ENCODE results near the gene DNAJA3.
A peak's percentile ranks its signal among the peaks of the same experiment; 100 is the strongest.

Gene DNAJA3

DNA sequence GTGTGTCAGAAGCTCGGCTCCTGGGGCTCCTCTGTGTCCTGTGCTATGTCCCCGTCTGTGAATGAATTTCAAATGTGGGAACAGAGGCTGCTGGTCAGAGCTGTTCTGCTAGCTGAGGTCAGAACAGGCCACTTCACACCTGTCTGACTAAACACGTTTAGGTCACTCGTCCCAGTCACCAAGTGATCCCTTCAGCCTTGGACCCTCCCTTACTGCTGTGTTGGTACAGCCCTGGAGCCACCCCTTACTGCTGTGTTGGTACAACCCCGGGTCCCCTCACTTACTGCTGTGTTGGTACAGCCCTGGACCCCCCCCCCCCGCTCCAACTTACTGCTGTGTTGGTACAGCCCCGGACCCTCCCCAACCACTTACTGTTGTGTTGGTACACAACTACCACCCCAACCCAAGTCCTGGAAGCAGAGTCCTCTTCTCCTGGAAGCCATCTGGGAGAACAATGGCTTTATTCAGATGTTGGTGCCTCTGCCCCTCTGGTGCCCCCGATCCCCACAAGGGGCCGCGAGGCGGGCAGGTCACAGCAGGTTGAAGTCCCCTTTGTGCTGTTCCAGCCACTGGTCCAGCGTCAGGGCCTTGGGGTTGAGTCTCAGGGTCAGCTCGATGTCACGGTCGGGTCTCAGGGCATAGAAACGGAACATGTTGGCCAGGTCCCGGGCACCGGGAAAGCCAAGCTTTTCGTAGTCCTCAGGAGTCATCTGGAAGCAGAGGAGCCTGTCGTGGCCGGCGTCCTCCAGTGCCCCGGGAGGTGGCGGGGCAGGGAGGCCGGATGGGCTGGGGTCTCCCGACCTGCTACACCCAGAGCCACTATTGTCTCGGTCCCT lies 35.8 kb downstream of the DNAJA3 start:
- WGBS (ENCODE audit: extremely low coverage, insufficient coverage, insufficient read length): no CpG with 5 or more reads among the region's 27 CpGs
- Histone ChIP-seq H2BK12ac (ENCODE audit: low read length) (no peak overlapping the region), H2AK5ac (ENCODE audit: low read length) (no peak overlapping the region), H4K91ac (ENCODE audit: low read depth, low read length) (no peak overlapping the region), H3K14ac (ENCODE audit: low read length) (no peak overlapping the region), H2BK5ac (ENCODE audit: low read depth, low read length, poor library complexity) (no peak overlapping the region), H4K8ac (ENCODE audit: low read depth, low read length) (no peak overlapping the region), H3K27me3 (ENCODE audit: insufficient read depth, low read length) (no peaks in the 10 kb centered on the region), H3K79me1 (ENCODE audit: low read length) (peaks cover 4% of the 10 kb centered on the region), H2BK120ac (ENCODE audit: insufficient read depth, low read length, poor library complexity) (no peak overlapping the region), H2AFZ (ENCODE audit: insufficient read depth, low read length, poor library complexity) (no peak overlapping the region), H3K4me1 (ENCODE audit: control insufficient read depth in 1 of 2, insufficient read depth in 2 of 2, low read length in 2 of 2) (peaks cover 8 to 25% of the 10 kb centered on the region in 2 experiments), H3K27ac (ENCODE audit: low read depth, low read length) (no peak overlapping the region), H3K4me3 (ENCODE audit: low read depth, low read length) (no peak overlapping the region), H3K4me2 (ENCODE audit: low read length) (no peak overlapping the region), H3K23ac (ENCODE audit: low read length) (no peak overlapping the region), H3K18ac (ENCODE audit: low read length) (peak overlapping the region; percentile 9), H3K79me2 (ENCODE audit: control insufficient read depth, insufficient read depth, low read length, poor library complexity) (no peaks in the 10 kb centered on the region), H3K9ac (ENCODE audit: low read length) (no peak overlapping the region), H3K9me3 (ENCODE audit: insufficient read depth, low read depth, low read length) (peaks cover 2% of the 10 kb centered on the region), H3K36me3 (ENCODE audit: control insufficient read depth in 1 of 2, insufficient read depth in 2 of 2, low read length in 2 of 2) (peaks cover 44% of the 10 kb centered on the region in 2 experiments), H3K4ac (ENCODE audit: low read depth, low read length) (no peak overlapping the region), H4K12ac (ENCODE audit: low read depth, low read length) (peak overlapping the region; percentile 2)
- DNase-seq: no peak

DNA sequence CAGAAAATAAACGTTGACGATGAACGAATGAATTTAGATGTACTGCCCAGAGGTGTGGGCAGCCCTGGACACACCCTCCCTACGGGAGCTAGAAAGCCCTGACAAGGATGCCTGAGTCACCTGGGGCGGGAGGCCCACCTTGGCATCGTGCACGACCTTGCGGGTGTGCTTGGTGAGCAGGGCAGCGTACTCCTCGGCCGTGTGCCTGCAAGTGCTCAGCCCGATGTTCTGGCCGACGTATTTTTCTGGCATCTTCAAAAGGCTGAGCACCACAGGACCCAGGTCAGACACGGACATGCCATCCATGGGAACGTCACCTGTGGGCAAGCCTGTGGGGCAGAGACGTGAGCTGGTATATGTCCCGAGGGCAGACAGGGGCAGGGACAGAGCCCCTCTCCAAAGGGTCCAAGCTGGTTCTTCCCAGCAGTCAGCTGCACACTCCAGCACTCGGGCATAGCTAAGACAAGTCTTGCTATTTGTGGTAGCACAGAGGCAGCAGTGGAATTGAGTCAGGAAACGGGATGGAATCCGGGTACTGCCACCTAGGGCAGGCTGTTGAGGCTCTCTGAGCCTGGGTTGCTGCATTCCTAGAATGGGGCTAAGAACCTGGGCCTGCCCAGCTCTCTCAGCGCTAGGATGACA lies 38.0 kb downstream of the DNAJA3 start:
- peak overlapping the region; percentile 30 for H2BK12ac ChIP-seq (ENCODE audit: low read length)
- peak overlapping the region; percentile 5 for H4K91ac ChIP-seq (ENCODE audit: low read depth, low read length)
- H3K14ac ChIP-seq (ENCODE audit: low read length): peak overlapping the region; percentile 11
- no peaks in the 10 kb centered on the region for H3K27me3 ChIP-seq (ENCODE audit: insufficient read depth, low read length)
- H4K8ac ChIP-seq (ENCODE audit: low read depth, low read length): no peak overlapping the region
- H3K27ac ChIP-seq (ENCODE audit: low read depth, low read length): peak overlapping the region; percentile 80
- peak overlapping the region; percentile 39 for H3K4me2 ChIP-seq (ENCODE audit: low read length)
- H3K4me3 ChIP-seq (ENCODE audit: low read depth, low read length): no peak overlapping the region
- H3K9me3 ChIP-seq (ENCODE audit: insufficient read depth, low read depth, low read length): peaks cover 2% of the 10 kb centered on the region
- no peak overlapping the region for H2AFZ ChIP-seq (ENCODE audit: insufficient read depth, low read length, poor library complexity)
- no peak overlapping the region for H3K9ac ChIP-seq (ENCODE audit: low read length)
- H3K4me1 ChIP-seq (ENCODE audit: control insufficient read depth in 1 of 2, insufficient read depth in 2 of 2, low read length in 2 of 2): peaks cover 8 to 28% of the 10 kb centered on the region in 2 experiments
- no peak overlapping the region for H3K4ac ChIP-seq (ENCODE audit: low read depth, low read length)
- H3K18ac ChIP-seq (ENCODE audit: low read length): peak overlapping the region; percentile 20
- no peak overlapping the region for H3K23ac ChIP-seq (ENCODE audit: low read length)
- peaks cover 52 to 57% of the 10 kb centered on the region in 2 experiments for H3K36me3 ChIP-seq (ENCODE audit: control insufficient read depth in 1 of 2, insufficient read depth in 2 of 2, low read length in 2 of 2)
- no peaks in the 10 kb centered on the region for H3K79me2 ChIP-seq (ENCODE audit: control insufficient read depth, insufficient read depth, low read length, poor library complexity)
- no peak overlapping the region for H4K12ac ChIP-seq (ENCODE audit: low read depth, low read length)
- WGBS (ENCODE audit: extremely low coverage, insufficient coverage, insufficient read length): no CpG with 5 or more reads among the region's 22 CpGs
- peak overlapping the region; percentile 52 for H2AK5ac ChIP-seq (ENCODE audit: low read length)
- H2BK5ac ChIP-seq (ENCODE audit: low read depth, low read length, poor library complexity): peak overlapping the region; percentile 4
- no peak for DNase-seq
- peaks cover 4% of the 10 kb centered on the region for H3K79me1 ChIP-seq (ENCODE audit: low read length)
- H2BK120ac ChIP-seq (ENCODE audit: insufficient read depth, low read length, poor library complexity): peak overlapping the region; percentile 34

DNA sequence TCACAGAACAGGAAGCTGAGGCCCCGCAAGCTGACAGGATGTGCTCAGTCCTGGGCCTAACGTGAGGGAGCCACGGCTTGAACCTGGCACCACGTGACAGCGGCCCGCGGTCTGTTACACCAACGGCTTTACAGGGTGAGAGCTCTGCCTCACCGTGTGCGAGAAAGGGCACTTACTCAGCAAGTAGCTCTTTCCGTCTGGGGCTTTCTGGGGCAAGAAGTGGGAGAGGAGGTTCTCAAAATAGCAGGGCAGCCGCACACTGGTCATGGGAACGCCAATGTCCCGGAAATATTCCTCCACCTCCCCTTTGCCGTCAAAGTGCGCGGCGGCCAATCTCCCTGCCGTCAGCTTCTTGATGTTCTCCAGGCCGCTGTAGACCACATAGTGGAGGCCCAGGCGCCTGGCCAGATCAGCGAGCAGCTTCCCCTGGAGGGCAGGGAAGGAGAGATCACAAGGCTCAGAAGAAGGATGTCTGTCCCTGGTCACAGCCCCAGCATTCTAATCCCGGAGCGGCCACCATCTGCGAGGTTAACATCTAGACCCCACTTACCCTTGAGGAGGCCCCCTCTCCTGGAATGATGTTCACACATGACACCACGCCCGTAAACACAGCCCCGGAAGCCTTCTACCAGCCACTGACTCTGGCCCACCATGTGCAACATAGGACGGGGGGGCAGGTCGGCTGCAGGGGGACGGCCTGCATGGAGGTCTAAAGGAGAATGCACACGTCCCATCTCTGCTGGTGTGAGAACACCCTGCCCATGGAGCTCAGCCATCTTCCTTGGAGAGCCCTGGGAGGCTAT lies 40.5 kb downstream of the DNAJA3 start:
- Histone ChIP-seq H4K12ac (ENCODE audit: low read depth, low read length) (no peak overlapping the region), H3K23ac (ENCODE audit: low read length) (no peak overlapping the region), H2BK12ac (ENCODE audit: low read length) (no peak overlapping the region), H3K9ac (ENCODE audit: low read length) (no peak overlapping the region), H3K27ac (ENCODE audit: low read depth, low read length) (no peak overlapping the region), H2AK5ac (ENCODE audit: low read length) (no peak overlapping the region), H2BK5ac (ENCODE audit: low read depth, low read length, poor library complexity) (no peak overlapping the region), H3K18ac (ENCODE audit: low read length) (peak overlapping the region; percentile 46), H3K79me2 (ENCODE audit: control insufficient read depth, insufficient read depth, low read length, poor library complexity) (no peaks in the 10 kb centered on the region), H3K9me3 (ENCODE audit: insufficient read depth, low read depth, low read length) (peaks cover 2% of the 10 kb centered on the region), H3K27me3 (ENCODE audit: insufficient read depth, low read length) (no peaks in the 10 kb centered on the region), H3K4me3 (ENCODE audit: low read depth, low read length) (no peak overlapping the region), H3K4ac (ENCODE audit: low read depth, low read length) (no peak overlapping the region), H2BK120ac (ENCODE audit: insufficient read depth, low read length, poor library complexity) (no peak overlapping the region), H4K8ac (ENCODE audit: low read depth, low read length) (no peak overlapping the region), H3K4me1 (ENCODE audit: control insufficient read depth in 1 of 2, insufficient read depth in 2 of 2, low read length in 2 of 2) (peaks cover 8 to 19% of the 10 kb centered on the region in 2 experiments), H3K36me3 (ENCODE audit: control insufficient read depth in 1 of 2, insufficient read depth in 2 of 2, low read length in 2 of 2) (peaks cover 54 to 60% of the 10 kb centered on the region in 2 experiments), H3K4me2 (ENCODE audit: low read length) (no peak overlapping the region), H4K91ac (ENCODE audit: low read depth, low read length) (no peak overlapping the region), H3K79me1 (ENCODE audit: low read length) (peaks cover 4% of the 10 kb centered on the region), H3K14ac (ENCODE audit: low read length) (no peak overlapping the region), H2AFZ (ENCODE audit: insufficient read depth, low read length, poor library complexity) (no peak overlapping the region)
- no CpG with 5 or more reads among the region's 32 CpGs for WGBS (ENCODE audit: extremely low coverage, insufficient coverage, insufficient read length)
- no peak for DNase-seq

- H3K4me2 ChIP-seq (ENCODE audit: low read length): no peak overlapping the region
- H2BK5ac ChIP-seq (ENCODE audit: low read depth, low read length, poor library complexity): no peak overlapping the region
- H3K27me3 ChIP-seq (ENCODE audit: insufficient read depth, low read length): no peaks in the 10 kb centered on the region
- no peak overlapping the region for H2BK120ac ChIP-seq (ENCODE audit: insufficient read depth, low read length, poor library complexity)
- H3K4me1 ChIP-seq (ENCODE audit: control insufficient read depth in 1 of 2, insufficient read depth in 2 of 2, low read length in 2 of 2): peaks cover 8 to 19% of the 10 kb centered on the region in 2 experiments
- H3K27ac ChIP-seq (ENCODE audit: low read depth, low read length): no peak overlapping the region
- no peak overlapping the region for H3K9ac ChIP-seq (ENCODE audit: low read length)
- H3K23ac ChIP-seq (ENCODE audit: low read length): no peak overlapping the region
- H3K18ac ChIP-seq (ENCODE audit: low read length): no peak overlapping the region
- H4K91ac ChIP-seq (ENCODE audit: low read depth, low read length): no peak overlapping the region
- H3K4ac ChIP-seq (ENCODE audit: low read depth, low read length): no peak overlapping the region
- DNase-seq: peak; percentile 77 to 91
- no peaks in the 10 kb centered on the region for H3K79me2 ChIP-seq (ENCODE audit: control insufficient read depth, insufficient read depth, low read length, poor library complexity)
- H3K4me3 ChIP-seq (ENCODE audit: low read depth, low read length): no peak overlapping the region
- H3K9me3 ChIP-seq (ENCODE audit: insufficient read depth, low read depth, low read length): peaks cover 2% of the 10 kb centered on the region
- no peak overlapping the region for H3K14ac ChIP-seq (ENCODE audit: low read length)
- H4K8ac ChIP-seq (ENCODE audit: low read depth, low read length): no peak overlapping the region
- H2BK12ac ChIP-seq (ENCODE audit: low read length): no peak overlapping the region
- H3K36me3 ChIP-seq (ENCODE audit: control insufficient read depth in 1 of 2, insufficient read depth in 2 of 2, low read length in 2 of 2): peaks cover 44 to 52% of the 10 kb centered on the region in 2 experiments
- WGBS (ENCODE audit: extremely low coverage, insufficient coverage, insufficient read length): no CpG with 5 or more reads among the region's 16 CpGs
- H2AFZ ChIP-seq (ENCODE audit: insufficient read depth, low read length, poor library complexity): no peak overlapping the region
- H3K79me1 ChIP-seq (ENCODE audit: low read length): peaks cover 4% of the 10 kb centered on the region
- no peak overlapping the region for H4K12ac ChIP-seq (ENCODE audit: low read depth, low read length)
- H2AK5ac ChIP-seq (ENCODE audit: low read length): no peak overlapping the region
These were observed 42.2 kb downstream of the DNAJA3 start for GRCh38 chr16:4467916-4468315.

Data from trophoblast cell (in vitro differentiated cells and primary cell).